ENCODE measurements around the gene NRAP. TPM values are rescaled to one million over a fixed set of nuclear protein-coding genes. Genes with fewer than 3 reads are reported as not detected.

The NRAP gene
- total RNA-seq, 1 donor from 2014 or later: 826 TPM

- DNase-seq (no peak), ATAC-seq (no peak)
- intact Hi-C loops (cut with micrococcal nuclease): no loop called here
Observed at GRCh38 chr10:113616244-113617074, 47.4 kb downstream of the NRAP start.

- DNase-seq (no peak), ATAC-seq (no peak)
- intact Hi-C loops (cut with micrococcal nuclease): no loop called here
Observed at GRCh38 chr10:113613977-113614690, 49.7 kb downstream of the NRAP start.

GRCh38 chr10:113613427-113613826, 50.4 kb downstream of the NRAP start:
- no peak for ATAC-seq

GRCh38 chr10:113612154-113612553, 51.7 kb downstream of the NRAP start:
- intact Hi-C loops (cut with micrococcal nuclease): no loop called here
- ATAC-seq: peak; percentile 77
- peak; percentile 70 for DNase-seq

More at GRCh38 chr10:113613427-113613826, 50.4 kb downstream of the NRAP start:
- intact Hi-C loops (cut with micrococcal nuclease): no loop called here
- DNase-seq: no peak

GRCh38 chr10:113610631-113611601, 52.9 kb downstream of the NRAP start:
- peak; percentile 13 for ATAC-seq
- no peak for DNase-seq
- intact Hi-C loops (cut with micrococcal nuclease): no loop called here

GRCh38 chr10:113609704-113610108, 54.1 kb downstream of the NRAP start:
- ATAC-seq (no peak), DNase-seq (no peak)
- intact Hi-C loops (cut with micrococcal nuclease): no loop called here

- intact Hi-C loops (cut with micrococcal nuclease): no loop called here
- no peak for DNase-seq
- ATAC-seq: peak; percentile 36
Observed at GRCh38 chr10:113605268-113605978, 58.4 kb downstream of the NRAP start.

- ATAC-seq: peak; percentile 50
- peak; percentile 61 for DNase-seq
- intact Hi-C loops (cut with micrococcal nuclease): no loop called here
Observed at GRCh38 chr10:113604572-113604971, 59.3 kb downstream of the NRAP start.

GRCh38 chr10:113603057-113603777, 60.6 kb downstream of the NRAP start:
- intact Hi-C loops (cut with micrococcal nuclease): no loop called here
- no peak for DNase-seq
- ATAC-seq: peak; percentile 51

- DNase-seq (no peak), ATAC-seq (no peak)
- intact Hi-C loops (cut with micrococcal nuclease): no loop called here
Observed at GRCh38 chr10:113600569-113600968, 63.3 kb downstream of the NRAP start.

- intact Hi-C loops (cut with micrococcal nuclease): no loop called here
- ATAC-seq (no peak), DNase-seq (no peak)
Observed at GRCh38 chr10:113594652-113595051, 69.2 kb downstream of the NRAP start.

GRCh38 chr10:113592380-113592779, 71.5 kb downstream of the NRAP start:
- intact Hi-C loops (cut with micrococcal nuclease): no loop called here

GRCh38 chr10:113590581-113590980, 73.3 kb downstream of the NRAP start:
- no peak for ATAC-seq
- intact Hi-C loops (cut with micrococcal nuclease): no loop called here
- DNase-seq: no peak

More at GRCh38 chr10:113592380-113592779, 71.5 kb downstream of the NRAP start:
- ATAC-seq (no peak), DNase-seq (no peak)

GRCh38 chr10:113589201-113589770, 74.6 kb downstream of the NRAP start:
- DNase-seq: no peak
- no peak for ATAC-seq
- intact Hi-C loops (cut with micrococcal nuclease): no loop called here

GRCh38 chr10:113585949-113586348, 77.9 kb downstream of the NRAP start:
- intact Hi-C loops (cut with micrococcal nuclease): no loop called here
- DNase-seq (no peak), ATAC-seq (peak; percentile 33)

- intact Hi-C loops (cut with micrococcal nuclease): no loop called here
- DNase-seq: no peak
- peak; percentile 11 for ATAC-seq
Observed at GRCh38 chr10:113583571-113583970, 80.3 kb downstream of the NRAP start.

- DNase-seq (no peak), ATAC-seq (no peak)
- intact Hi-C loops (cut with micrococcal nuclease): no loop called here
Observed at GRCh38 chr10:113581092-113581491, 82.7 kb downstream of the NRAP start.

GRCh38 chr10:113578773-113579172, 85.1 kb downstream of the NRAP start:
- DNase-seq: no peak
- ATAC-seq: no peak
- intact Hi-C loops (cut with micrococcal nuclease): no loop called here

All from left ventricle myocardium superior (tissue), 1 donor.